Keratinocyte (primary cell): ENCODE data around the gene BCAS1.

ENCODE experiments used
- CTCF ChIP-seq, 3 experiments: IDR thresholded peaks in 1 of 3; conservative IDR thresholded peaks in 1 of 3; optimal IDR thresholded peaks in 1 of 3; 2 replicates in 2 of 3; 3 replicates in 1 of 3; pipeline versions ENCODE3 to v1.5.1; 2011; ENCODE audit warnings: low read length in 3 of 3, mild to moderate bottlenecking in 3 of 3, moderate library complexity in 2 of 3, control low read depth in 1 of 3, inconsistent platforms in 1 of 3; ENCODE audit not compliant: insufficient read depth in 2 of 3; ENCODE audit errors: extremely low read depth in 1 of 3
- EZH2 ChIP-seq: IDR thresholded peaks from one replicate; pipeline ENCODE4 v1.6.1; 2012; ENCODE audit warnings: inconsistent platforms, mild to moderate bottlenecking, low read length, moderate library complexity

GRCh38 chr20:53983401-53983800, 87.0 kb downstream of the BCAS1 start:
- no peak for TF ChIP-seq EZH2
- TF ChIP-seq CTCF (optimal IDR thresholded peaks at IDR 0.05 in 1 of 3, IDR thresholded peaks at IDR 0.05 in 1 of 3, conservative IDR thresholded peaks at IDR 0.05 in 1 of 3; ENCODE audit: extremely low read depth in 1 of 3, insufficient read depth in 2 of 3, low read length in 3 of 3), result no peak
